ENCODE data around the gene MYO1C. TPM values are rescaled to one million over a fixed set of nuclear protein-coding genes. Genes with fewer than 3 reads are reported as not detected.

MYO1C gene
- total and polyA plus RNA-seq, 12 donors: 11.6 to 103 (median 71.3) TPM

GRCh38 chr17:1473841-1474240 lies 18.6 kb downstream of the MYO1C start:
- intact Hi-C loops (cut with DNase I): no loop called here
- Histone ChIP-seq H3K4me1 (replicated peaks in 1 of 2) (no peaks in the 10 kb centered on the region), H3K27ac (no peak overlapping the region), H3K27me3 (no peaks in the 10 kb centered on the region), H3K36me3 (replicated peaks in 1 of 2) (peaks cover 0 to 61% of the 10 kb centered on the region in 2 donors), H3K9me3 (replicated peaks in 1 of 3) (no peaks in the 10 kb centered on the region), H3K4me3 (no peak overlapping the region)
- no peak for DNase-seq
- 89 to 96% (median 95%) methylated on average over 8 to 10 of the region's 10 CpGs for WGBS, 4 donors
- TF ChIP-seq CTCF (IDR thresholded peaks at IDR 0.05) (no peak), POLR2A (IDR thresholded peaks at IDR 0.05) (no peak)

GRCh38 chr17:1473170-1473569 lies 19.3 kb downstream of the MYO1C start:
- H3K36me3 ChIP-seq (replicated peaks in 1 of 2): peaks cover 0 to 61% of the 10 kb centered on the region in 2 donors
- DNase-seq: no peak
- H3K27me3 ChIP-seq: no peaks in the 10 kb centered on the region
- TF ChIP-seq POLR2A (IDR thresholded peaks at IDR 0.05) (no peak), CTCF (IDR thresholded peaks at IDR 0.05) (no peak)
- intact Hi-C loops (cut with DNase I): no loop called here
- no peak overlapping the region for H3K4me3 ChIP-seq
- H3K4me1 ChIP-seq (replicated peaks in 1 of 2): no peaks in the 10 kb centered on the region
- no peak overlapping the region for H3K27ac ChIP-seq
- 80 to 84% (median 82%) methylated on average over 5 to 11 of the region's 11 CpGs for whole genome bisulfite sequencing, 4 donors
- H3K9me3 ChIP-seq (replicated peaks in 1 of 3): no peaks in the 10 kb centered on the region

- Histone ChIP-seq H3K36me3 (replicated peaks in 1 of 2) (peaks cover 0 to 58% of the 10 kb centered on the region in 2 donors), H3K27ac (no peak overlapping the region), H3K4me3 (no peak overlapping the region), H3K27me3 (no peaks in the 10 kb centered on the region), H3K4me1 (replicated peaks in 1 of 2) (no peaks in the 10 kb centered on the region), H3K9me3 (replicated peaks in 1 of 3) (no peaks in the 10 kb centered on the region)
- no peak for DNase-seq
- TF ChIP-seq CTCF (IDR thresholded peaks at IDR 0.05) (no peak), POLR2A (IDR thresholded peaks at IDR 0.05) (no peak)
- intact Hi-C loops (cut with DNase I): no loop called here
- 91 to 92% (median 92%) methylated on average over 35 to 42 of the region's 42 CpGs for WGBS, 4 donors
Measured at GRCh38 chr17:1471911-1472821, 20.3 kb downstream of the MYO1C start.

GRCh38 chr17:1471490-1471889 lies 21.0 kb downstream of the MYO1C start:
- Histone ChIP-seq H3K27me3 (no peaks in the 10 kb centered on the region), H3K36me3 (replicated peaks in 1 of 2) (peaks cover 0 to 58% of the 10 kb centered on the region in 2 donors), H3K4me3 (no peak overlapping the region), H3K9me3 (replicated peaks in 1 of 3) (no peaks in the 10 kb centered on the region), H3K27ac (no peak overlapping the region), H3K4me1 (replicated peaks in 1 of 2) (no peaks in the 10 kb centered on the region)
- intact Hi-C loops (cut with DNase I): no loop called here
- 93 to 96% (median 94%) methylated on average over 8 to 15 of the region's 15 CpGs for WGBS, 4 donors
- no peak for DNase-seq
- no peak for TF ChIP-seq CTCF (IDR thresholded peaks at IDR 0.05)
- TF ChIP-seq POLR2A (IDR thresholded peaks at IDR 0.05): no peak
